Measurements from ENCODE around the gene GOLPH3. TPM values are rescaled to one million over a fixed set of nuclear protein-coding genes. Genes with fewer than 3 reads are reported as not detected.

The GOLPH3 gene
- total RNA-seq, 1 experiment from 2014 or later: 98.7 TPM

GRCh38 chr5:32135086-32135485, 39.0 kb downstream of the GOLPH3 start:
- no peaks in the 10 kb centered on the region for H3K27me3 Mint-ChIP-seq (ENCODE audit: low read depth)
- no peak for TF ChIP-seq CTCF (conservative IDR thresholded peaks at IDR 0.05)
- Histone ChIP-seq H2BK12ac (ENCODE audit: insufficient read length, low read depth, low read length) (no peak overlapping the region), H2BK20ac (ENCODE audit: low read depth, low read length, poor library complexity, severe bottlenecking) (no peak overlapping the region), H4K91ac (ENCODE audit: insufficient read length, low read depth, low read length) (no peak overlapping the region), H3K4me2 (ENCODE audit: insufficient read depth, insufficient read length, low read length) (no peak overlapping the region), H2BK5ac (ENCODE audit: insufficient read length, low read length) (no peak overlapping the region), H4K5ac (ENCODE audit: insufficient read length, low read depth, low read length) (no peak overlapping the region), H3K56ac (ENCODE audit: insufficient read length, low read depth, low read length) (no peak overlapping the region), H4K8ac (replicated peaks; ENCODE audit: insufficient read length, low read depth, low read length) (no peak overlapping the region), H3K27ac (ENCODE audit: insufficient read length, low read depth, low read length) (no peak overlapping the region), H2AFZ (ENCODE audit: low read length) (no peak overlapping the region), H2BK15ac (ENCODE audit: low read depth, low read length) (no peak overlapping the region), H3K79me2 (ENCODE audit: insufficient read depth, low read length) (no peaks in the 10 kb centered on the region; the same call in 1 of the 2 replicates), H3K18ac (ENCODE audit: insufficient read length, low read depth, low read length) (no peak overlapping the region), H3K79me1 (ENCODE audit: insufficient read depth, low read depth, low read length, poor library complexity, severe bottlenecking) (no peaks in the 10 kb centered on the region), H4K20me1 (ENCODE audit: control insufficient read depth, insufficient read depth, insufficient read length) (no peaks in the 10 kb centered on the region), H2BK120ac (ENCODE audit: low read depth, low read length, poor library complexity, severe bottlenecking) (no peak overlapping the region), H3K4me1 (ENCODE audit: insufficient read depth, low read length) (no peaks in the 10 kb centered on the region), H3K23ac (ENCODE audit: insufficient read length, low read depth, low read length) (no peak overlapping the region), H3T11ph (ENCODE audit: low read length) (no peak overlapping the region), H3K4ac (ENCODE audit: low read depth, low read length) (no peak overlapping the region), H3K9ac (ENCODE audit: extremely low read depth, insufficient read length, low read length) (no peak overlapping the region), H3K27me3 (ENCODE audit: insufficient read depth, low read length) (no peaks in the 10 kb centered on the region), H3K9me3 (ENCODE audit: control insufficient read depth, low read depth, low read length) (no peaks in the 10 kb centered on the region), H3K23me2 (ENCODE audit: insufficient read length, low read depth, low read length, poor library complexity, severe bottlenecking) (no peaks in the 10 kb centered on the region), H3K14ac (ENCODE audit: insufficient read depth, low read length) (no peak overlapping the region), H2AK5ac (ENCODE audit: insufficient read length, low read length) (no peak overlapping the region)
- H3K27ac Mint-ChIP-seq: peak overlapping the region in 1 of 3 experiments; percentile 73; a peak in 1 of 7 replicates
- no peaks in the 10 kb centered on the region; a peak in 1 of 4 replicates for H3K4me1 Mint-ChIP-seq
- H3K36me3 Mint-ChIP-seq (ENCODE audit: insufficient read depth in 1 of 3, low read depth in 3 of 3): peaks cover 7 to 40% (median 36%) of the 10 kb centered on the region in 3 experiments; a peak in 6 of 7 replicates
- H3K9me3 Mint-ChIP-seq: no peaks in the 10 kb centered on the region
- no peak overlapping the region for H3K4me3 Mint-ChIP-seq
- DNase-seq: no peak
- WGBS (ENCODE audit: extremely low coverage, insufficient read length, low lambda C conversion rate): no CpG with 5 or more reads among the region's 1 CpG

Data from H9 (cell line).